PC-9 (cell line): ENCODE results near the gene SSBP2. TPM values are rescaled to one million over a fixed set of nuclear protein-coding genes. Genes with fewer than 3 reads are reported as not detected.

Experiments
- BruUV-seq: library from RNA; stranded (reverse); fragments of 400-500 nt; replicated peaks from 2 replicates; lab custom pipeline; 2021; lab: Mats Ljungman, UMichigan
- CTCF ChIA-PET: fragments of 300-600 bp; sonication (Branson Sonifier 250); formaldehyde crosslinking; loops from one replicate; lab custom pipeline; 2022; ENCODE audit warnings: antibody characterized with exemption; lab: Charles Lee
- POLR2A ChIA-PET: fragments of 300-600 bp; sonication (Branson Sonifier 250); formaldehyde crosslinking; loops from one replicate; lab custom pipeline; 2022; ENCODE audit warnings: antibody characterized with exemption; ENCODE audit not compliant: unreplicated experiment; lab: Charles Lee
- DNase-seq, 2 experiments: peaks; one replicate each; pipeline versions ENCODE4 v3.0.0 to v3.0.0-alpha.2; 2015 to 2022; ENCODE audit warnings: mixed read lengths in 1 of 2
- H2AFZ ChIP-seq: fragments of 200-600 bp; sonication (generic); 2 replicates; pipeline ENCODE4 v1.8.1; 2017; ENCODE audit warnings: antibody characterized with exemption
- H3F3A ChIP-seq: fragments of 200-600 bp; sonication (generic); 2 replicates; pipeline ENCODE4 v1.8.1; 2017; ENCODE audit warnings: antibody characterized with exemption, mild to moderate bottlenecking, low read depth; ENCODE audit not compliant: insufficient read depth
- H3K27ac ChIP-seq: fragments of 200-600 bp; sonication (generic); 2 replicates; pipeline ENCODE4 v1.6.1; 2016; ENCODE audit warnings: mixed run types
- H3K27me3 ChIP-seq: fragments of 200-600 bp; sonication (generic); 2 replicates; pipeline ENCODE4 v1.6.1; 2016; ENCODE audit warnings: low read depth, mixed run types; ENCODE audit not compliant: insufficient read depth
- H3K36me3 ChIP-seq: fragments of 200-600 bp; sonication (generic); 2 replicates; pipeline ENCODE4 v1.6.1; 2016; ENCODE audit warnings: low read depth, mixed run types
- H3K4me1 ChIP-seq: fragments of 200-600 bp; sonication (generic); replicated peaks from 2 replicates; pipeline ENCODE4 v1.6.1; 2016; ENCODE audit warnings: mixed run types; ENCODE audit not compliant: insufficient read depth
- H3K4me2 ChIP-seq: fragments of 200-600 bp; sonication (generic); 2 replicates; pipeline ENCODE4 v1.6.1; 2017; ENCODE audit warnings: mixed run types
- H3K4me3 ChIP-seq: fragments of 200-600 bp; sonication (generic); 2 replicates; pipeline ENCODE4 v1.6.1; 2016; ENCODE audit warnings: mixed run types
- H3K79me2 ChIP-seq: fragments of 200-600 bp; sonication (generic); 2 replicates; pipeline ENCODE4 v1.6.1; 2017; ENCODE audit warnings: low read depth, mixed run types
- H3K9me2 ChIP-seq: fragments of 200-600 bp; sonication (generic); 2 replicates; pipeline ENCODE4 v1.8.1; 2017; ENCODE audit warnings: mild to moderate bottlenecking; ENCODE audit not compliant: insufficient read depth
- H3K9me3 ChIP-seq: fragments of 200-600 bp; sonication (generic); 2 replicates; pipeline ENCODE4 v1.8.1; 2016; ENCODE audit warnings: low read depth; ENCODE audit not compliant: insufficient read depth
- H4K20me1 ChIP-seq: fragments of 200-600 bp; sonication (generic); 2 replicates; pipeline ENCODE4 v1.8.1; 2017; ENCODE audit not compliant: insufficient read depth
- CTCF ChIP-seq: fragments of 200-600 bp; sonication (generic); conservative IDR thresholded peaks from 2 replicates; pipeline ENCODE4 v1.6.1; 2017; ENCODE audit warnings: mixed run types, antibody characterized with exemption, mild to moderate bottlenecking, moderate library complexity
- EZH2 ChIP-seq: fragments of 200-600 bp; sonication (generic); IDR thresholded peaks from 2 replicates; pipeline ENCODE4 v1.8.0; 2017; ENCODE audit warnings: antibody characterized with exemption, low read depth
- intact Hi-C: fragments of 100-400 bp; cut with micrococcal nuclease; formaldehyde crosslinking; loops from one replicate; pipeline ENCODE4 v1.10.0; 2022; ENCODE audit not compliant: unreplicated experiment
- total RNA-seq: library from RNA; stranded (reverse); gene quantifications from 2 replicates; pipeline ENCODE4 v1.2.3, GENCODE V29; 2021

SSBP2 gene
- total RNA-seq, 1 experiment from 2014 or later = 6.4 TPM

- H4K20me1 ChIP-seq = no peaks in the 10 kb centered on the region
- no peaks in the 10 kb centered on the region; the same call in 1 of the 2 replicates for H3K9me3 ChIP-seq
- BruUV-seq = no TSS peak
- no peaks in the 10 kb centered on the region for H3K27me3 ChIP-seq
- intact Hi-C loops = no loop called here
- no peak for DNase-seq
- no peak overlapping the region for H3K27ac ChIP-seq
- H3K4me2 ChIP-seq = no peak overlapping the region
- no peaks in the 10 kb centered on the region for H3K4me1 ChIP-seq
- H3F3A ChIP-seq = no peaks in the 10 kb centered on the region
- H3K79me2 ChIP-seq = no peaks in the 10 kb centered on the region
- POLR2A ChIA-PET = interaction anchor here (0.6 kb wide), 1 partner anchor 34 kb away, joined by 18 read pairs; no protein-coding TSS in a partner anchor
- no peak overlapping the region for H3K4me3 ChIP-seq
- CTCF ChIA-PET = no interaction called here
- H2AFZ ChIP-seq = no peak overlapping the region
- H3K9me2 ChIP-seq = no peaks in the 10 kb centered on the region
- no peaks in the 10 kb centered on the region for H3K36me3 ChIP-seq
- TF ChIP-seq EZH2 (no peak), CTCF (no peak)
These were observed 118.2 kb downstream of the SSBP2 start for GRCh38 chr5:81632679-81633078.

GRCh38 chr5:81631621-81632020 is 119.3 kb downstream of the SSBP2 start:
- Histone ChIP-seq H3K9me2 (no peaks in the 10 kb centered on the region), H3K4me2 (no peak overlapping the region), H3K79me2 (no peaks in the 10 kb centered on the region), H4K20me1 (no peaks in the 10 kb centered on the region), H3F3A (no peaks in the 10 kb centered on the region), H3K36me3 (no peaks in the 10 kb centered on the region), H3K27me3 (no peaks in the 10 kb centered on the region), H3K4me3 (no peak overlapping the region), H3K9me3 (no peaks in the 10 kb centered on the region; the same call in 1 of the 2 replicates), H3K4me1 (peaks cover 7% of the 10 kb centered on the region), H2AFZ (no peak overlapping the region), H3K27ac (no peak overlapping the region)
- BruUV-seq = no TSS peak
- intact Hi-C loops = no loop called here
- POLR2A ChIA-PET = no interaction called here
- CTCF ChIA-PET = no interaction called here
- no peak for DNase-seq
- TF ChIP-seq EZH2 (no peak), CTCF (no peak)

- no peak for DNase-seq
- H4K20me1 ChIP-seq = no peaks in the 10 kb centered on the region
- no peak overlapping the region for H3K4me3 ChIP-seq
- TF ChIP-seq CTCF (no peak), EZH2 (no peak)
- no peaks in the 10 kb centered on the region for H3K79me2 ChIP-seq
- ChIA-PET POLR2A (no interaction called here), CTCF (no interaction called here)
- H3K9me3 ChIP-seq = no peaks in the 10 kb centered on the region; the same call in 1 of the 2 replicates
- BruUV-seq = no TSS peak
- no peak overlapping the region for H3K4me2 ChIP-seq
- H3K36me3 ChIP-seq = no peaks in the 10 kb centered on the region
- H3K27me3 ChIP-seq = no peaks in the 10 kb centered on the region
- H3F3A ChIP-seq = no peaks in the 10 kb centered on the region
- intact Hi-C loops = no loop called here
- peaks cover 12% of the 10 kb centered on the region for H3K4me1 ChIP-seq
- H3K9me2 ChIP-seq = no peaks in the 10 kb centered on the region
- no peak overlapping the region for H2AFZ ChIP-seq
- no peak overlapping the region for H3K27ac ChIP-seq
These were observed 119.8 kb downstream of the SSBP2 start for GRCh38 chr5:81631124-81631523.
